Testis (tissue), 2 donors: ENCODE data around the gene IGFBP5.

Source experiments
- CTCF ChIP-seq, 3 experiments: fragments of 450-650 bp in 2 of 3; fragments of 200-600 bp in 1 of 3; sonication (generic) in 1 of 3; IDR thresholded peaks; one replicate each; pipeline ENCODE4 v1.5.1; 2016 to 2019; ENCODE audit warnings: antibody characterized with exemption in 3 of 3, mild to moderate bottlenecking in 2 of 3, moderate library complexity in 1 of 3
- POLR2A ChIP-seq: fragments of 450-650 bp; IDR thresholded peaks from one replicate; pipeline ENCODE4 v1.6.1; 2017; ENCODE audit warnings: antibody characterized with exemption, mild to moderate bottlenecking, moderate library complexity

GRCh38 chr2:216672466-216672865, 22.9 kb downstream of the IGFBP5 start:
- no peak for TF ChIP-seq POLR2A
- no peak for TF ChIP-seq CTCF (IDR thresholded peaks at IDR 0.05)
